Mesenchymal stem cell (in vitro differentiated cells and primary cell): Measurements from ENCODE around the gene ZNF646.

Experiments used
- DNase-seq: peaks from one replicate; pipeline ENCODE4 v3.0.0-alpha.2; 2013
- H2AFZ ChIP-seq: one replicate; pipeline ENCODE4 v1.6.1; 2013; ENCODE audit warnings: low read depth, mild to moderate bottlenecking, control low read depth, inconsistent platforms, low read length, moderate library complexity
- H2AK5ac ChIP-seq: 2 replicates; pipeline ENCODE4 v1.6.1; 2013; ENCODE audit warnings: low read length, moderate library complexity, mild to moderate bottlenecking, inconsistent platforms; ENCODE audit not compliant: severe bottlenecking
- H2BK120ac ChIP-seq: one replicate; pipeline ENCODE4 v1.6.1; 2013; ENCODE audit warnings: low read depth, mild to moderate bottlenecking, inconsistent platforms, low read length, moderate library complexity
- H2BK12ac ChIP-seq, 2 experiments: one replicate each; pipeline ENCODE4 v1.6.1; 2013; ENCODE audit warnings: inconsistent platforms in 2 of 2, low read length in 2 of 2, mild to moderate bottlenecking in 2 of 2, moderate library complexity in 2 of 2, control low read depth in 1 of 2
- H2BK15ac ChIP-seq: one replicate; pipeline ENCODE4 v1.6.1; 2013; ENCODE audit warnings: mild to moderate bottlenecking, low read depth, inconsistent platforms; ENCODE audit not compliant: poor library complexity, severe bottlenecking
- H2BK5ac ChIP-seq: 2 replicates; pipeline ENCODE4 v1.6.1; 2013; ENCODE audit warnings: low read depth, mild to moderate bottlenecking, low read length, control low read depth, inconsistent platforms; ENCODE audit not compliant: poor library complexity, severe bottlenecking
- H3K14ac ChIP-seq, 2 experiments: one replicate each; pipeline ENCODE4 v1.6.1; 2013; ENCODE audit warnings: inconsistent platforms in 2 of 2, low read length in 2 of 2, control low read depth in 1 of 2, mild to moderate bottlenecking in 1 of 2, moderate library complexity in 1 of 2
- H3K18ac ChIP-seq, 2 experiments: one replicate each; pipeline ENCODE4 v1.6.1; 2013; ENCODE audit warnings: inconsistent platforms in 2 of 2, low read length in 2 of 2, control low read depth in 1 of 2, low read depth in 1 of 2, mild to moderate bottlenecking in 1 of 2
- H3K23ac ChIP-seq, 2 experiments: one replicate each; pipeline ENCODE4 v1.6.1; 2013; ENCODE audit warnings: inconsistent platforms in 2 of 2, low read length in 2 of 2, mild to moderate bottlenecking in 2 of 2, moderate library complexity in 2 of 2, control low read depth in 1 of 2
- H3K27ac ChIP-seq: 2 replicates; pipeline ENCODE4 v1.5.1; 2013; ENCODE audit warnings: mild to moderate bottlenecking, moderate library complexity, low read length, control low read depth, inconsistent platforms; ENCODE audit not compliant: poor library complexity, severe bottlenecking
- H3K27me3 ChIP-seq, 2 experiments: 2 replicates each; pipeline versions ENCODE4 v1.6.1 to v1.7.0; 2013; ENCODE audit warnings: low read length in 2 of 2, mild to moderate bottlenecking in 2 of 2, moderate library complexity in 2 of 2, control low read depth in 1 of 2, inconsistent platforms in 1 of 2; ENCODE audit not compliant: control insufficient read depth in 1 of 2, insufficient read depth in 1 of 2
- H3K36me3 ChIP-seq, 2 experiments: 2 replicates each; pipeline versions ENCODE4 v1.6.1 to v1.7.0; 2013; ENCODE audit warnings: low read length in 2 of 2, control low read depth in 1 of 2, inconsistent platforms in 1 of 2, low read depth in 1 of 2, mild to moderate bottlenecking in 1 of 2; ENCODE audit not compliant: insufficient read depth in 2 of 2, control insufficient read depth in 1 of 2
- H3K4ac ChIP-seq, 2 experiments: one replicate each; pipeline ENCODE4 v1.6.1; 2013; ENCODE audit warnings: inconsistent platforms in 2 of 2, low read length in 2 of 2, mild to moderate bottlenecking in 2 of 2, moderate library complexity in 2 of 2, control low read depth in 1 of 2, low read depth in 1 of 2
- H3K4me1 ChIP-seq: 2 replicates; pipeline ENCODE4 v1.6.1; 2013; ENCODE audit warnings: low read depth, low read length, control low read depth; ENCODE audit not compliant: control insufficient read depth, insufficient read depth
- H3K4me2 ChIP-seq: 2 replicates; pipeline ENCODE4 v1.6.1; 2013; ENCODE audit warnings: low read length, mild to moderate bottlenecking, inconsistent platforms; ENCODE audit not compliant: poor library complexity, severe bottlenecking
- H3K4me3 ChIP-seq, 2 experiments: 2 replicates each; pipeline versions ENCODE4 v1.5.1 to v1.7.0; 2013; ENCODE audit warnings: low read length in 2 of 2, mild to moderate bottlenecking in 2 of 2, control low read depth in 1 of 2, low read depth in 1 of 2; ENCODE audit not compliant: insufficient read depth in 1 of 2
- H3K79me1 ChIP-seq: replicated peaks from 2 replicates; pipeline ENCODE4 v1.6.1; 2013; ENCODE audit warnings: mild to moderate bottlenecking, control low read depth, low read length, inconsistent platforms; ENCODE audit not compliant: poor library complexity, severe bottlenecking
- H3K9ac ChIP-seq: 2 replicates; pipeline ENCODE4 v1.7.0; 2013; ENCODE audit warnings: mild to moderate bottlenecking, low read length, moderate library complexity
- H3K9me3 ChIP-seq: 2 replicates; pipeline ENCODE4 v1.7.0; 2013; ENCODE audit warnings: mild to moderate bottlenecking, low read length; ENCODE audit not compliant: control insufficient read depth
- H4K8ac ChIP-seq: one replicate; pipeline ENCODE4 v1.6.1; 2013; ENCODE audit warnings: inconsistent platforms, mild to moderate bottlenecking, low read length, moderate library complexity
- H4K91ac ChIP-seq: one replicate; pipeline ENCODE4 v1.6.1; 2013; ENCODE audit warnings: mild to moderate bottlenecking, low read length, inconsistent platforms
- WGBS: methylation state at CpG from one replicate; pipeline ENCODE4 v1.1.7; 2013; ENCODE audit warnings: mixed read lengths; 5-methylcytosine and 5-hydroxymethylcytosine counted together

ZNF646 gene

DNA sequence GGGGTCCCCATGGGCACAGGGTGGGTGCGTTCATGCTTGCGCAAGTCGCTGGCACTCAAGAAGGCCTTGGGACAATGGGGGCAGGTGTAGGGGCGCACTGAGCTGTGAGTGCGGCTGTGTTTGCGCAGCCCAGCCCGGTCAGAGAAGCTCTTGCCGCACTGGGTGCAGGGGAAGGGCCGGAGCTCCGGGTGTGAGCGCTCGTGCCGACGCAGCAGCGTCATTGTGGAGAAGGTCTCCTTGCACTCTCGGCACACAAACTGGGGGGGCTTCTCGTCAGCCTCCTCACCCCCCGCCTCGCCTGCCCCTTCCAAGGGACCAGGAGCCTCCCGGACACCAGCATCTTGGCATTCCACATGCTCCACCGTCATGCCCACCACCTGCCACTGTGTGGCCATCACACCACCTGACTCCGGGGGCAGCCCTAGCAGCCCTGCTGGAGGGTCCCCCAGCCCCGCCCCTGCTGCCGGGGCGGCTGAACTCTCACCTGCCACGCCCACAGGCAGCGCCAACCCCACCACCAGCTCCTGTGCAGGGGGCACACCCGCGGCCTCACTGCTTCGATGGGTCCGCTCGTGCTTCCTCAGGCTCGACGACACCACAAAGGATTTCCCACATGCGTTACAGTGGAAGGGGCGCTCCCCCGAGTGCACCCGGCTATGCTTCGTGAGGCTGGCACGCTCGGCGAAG lies 13.0 kb upstream of the ZNF646 start:
- H2AFZ ChIP-seq, result no peak overlapping the region
- H3K79me1 ChIP-seq, result peaks cover 33% of the 10 kb centered on the region
- WGBS, result 98% methylated on average over 42 of the region's 42 CpGs
- H2BK15ac ChIP-seq, result no peak overlapping the region
- H3K23ac ChIP-seq, result no peak overlapping the region
- no peak overlapping the region for H2AK5ac ChIP-seq
- H3K36me3 ChIP-seq, result peaks cover 46 to 52% of the 10 kb centered on the region in 2 experiments
- no peak overlapping the region for H3K4me2 ChIP-seq
- no peak overlapping the region for H2BK5ac ChIP-seq
- peak overlapping the region in 1 of 2 experiments; percentile 35 for H3K4me3 ChIP-seq
- no peak overlapping the region for H3K14ac ChIP-seq
- peaks cover 22% of the 10 kb centered on the region for H3K4me1 ChIP-seq
- H2BK120ac ChIP-seq, result no peak overlapping the region
- no peaks in the 10 kb centered on the region for H3K9me3 ChIP-seq
- no peaks in the 10 kb centered on the region for H3K27me3 ChIP-seq
- H3K9ac ChIP-seq, result no peak overlapping the region
- H3K18ac ChIP-seq, result no peak overlapping the region
- no peak overlapping the region for H2BK12ac ChIP-seq
- no peak overlapping the region for H3K4ac ChIP-seq
- no peak overlapping the region for H3K27ac ChIP-seq
- H4K8ac ChIP-seq, result peak overlapping the region; percentile 47
- no peak for DNase-seq
- H4K91ac ChIP-seq, result peak overlapping the region; percentile 67

DNA sequence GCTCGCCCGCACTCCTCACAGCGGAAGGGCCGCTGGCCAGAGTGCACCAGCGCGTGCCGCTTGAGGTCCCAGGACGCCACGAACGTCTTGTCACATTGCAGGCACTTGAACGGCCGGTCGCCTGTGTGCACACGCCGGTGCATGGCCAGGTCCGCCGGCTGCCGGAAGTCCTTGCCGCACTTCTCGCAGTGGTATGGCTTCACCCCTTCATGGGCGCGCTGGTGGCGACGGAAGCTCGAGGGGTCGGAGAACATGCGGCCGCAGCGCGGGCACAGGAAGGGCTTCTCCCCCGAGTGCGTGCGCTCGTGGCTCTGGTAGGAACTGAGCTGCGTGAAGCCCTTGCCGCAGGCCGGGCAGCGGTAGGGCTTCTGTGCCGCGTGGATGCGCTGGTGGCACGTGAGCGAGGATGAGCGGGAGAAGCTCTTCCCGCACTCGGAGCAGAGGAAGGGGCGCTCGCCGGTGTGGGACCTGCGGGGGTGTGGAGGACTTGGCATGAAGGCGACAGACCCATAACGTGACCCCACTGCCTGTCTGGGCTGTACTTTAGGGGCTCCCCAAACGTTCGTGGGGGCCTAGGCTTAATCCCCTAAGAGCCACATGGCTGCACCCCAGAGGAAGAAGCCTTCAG lies 12.3 kb upstream of the ZNF646 start:
- Histone ChIP-seq H3K9me3 (no peaks in the 10 kb centered on the region), H3K27me3 (no peaks in the 10 kb centered on the region), H3K18ac (no peak overlapping the region), H3K79me1 (peaks cover 33% of the 10 kb centered on the region), H3K23ac (no peak overlapping the region), H3K9ac (no peak overlapping the region), H2AK5ac (no peak overlapping the region), H4K8ac (peak overlapping the region; percentile 47), H3K14ac (no peak overlapping the region), H3K36me3 (peaks cover 46 to 52% of the 10 kb centered on the region in 2 experiments), H3K4me1 (peaks cover 22% of the 10 kb centered on the region), H2BK15ac (no peak overlapping the region), H2BK120ac (no peak overlapping the region), H4K91ac (peak overlapping the region; percentile 67), H3K4me2 (no peak overlapping the region), H3K4ac (no peak overlapping the region), H3K4me3 (peak overlapping the region in 1 of 2 experiments; percentile 35), H2AFZ (no peak overlapping the region), H2BK5ac (no peak overlapping the region), H2BK12ac (no peak overlapping the region), H3K27ac (no peak overlapping the region)
- no peak for DNase-seq
- WGBS, result 98% methylated on average over 54 of the region's 54 CpGs

DNA sequence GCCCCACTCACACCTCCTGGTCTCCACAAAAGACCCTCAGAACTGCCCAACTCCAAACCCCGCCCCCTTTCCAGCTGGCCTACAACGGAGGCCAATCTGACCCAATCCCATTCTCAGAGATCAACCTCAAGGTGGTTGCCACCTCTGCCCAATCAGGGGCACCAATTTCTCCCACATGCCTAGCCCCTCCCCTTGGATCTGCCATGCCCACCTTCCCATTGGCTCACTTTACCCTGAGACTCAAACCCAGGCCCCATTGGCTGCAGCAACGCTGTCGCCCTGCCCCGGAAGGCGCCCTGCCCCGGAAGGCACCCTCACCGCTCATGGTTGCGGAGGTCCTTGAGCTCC lies 10.8 kb upstream of the ZNF646 start:
- 86% methylated on average over 9 of the region's 9 CpGs for WGBS
- no peak for DNase-seq

DNA sequence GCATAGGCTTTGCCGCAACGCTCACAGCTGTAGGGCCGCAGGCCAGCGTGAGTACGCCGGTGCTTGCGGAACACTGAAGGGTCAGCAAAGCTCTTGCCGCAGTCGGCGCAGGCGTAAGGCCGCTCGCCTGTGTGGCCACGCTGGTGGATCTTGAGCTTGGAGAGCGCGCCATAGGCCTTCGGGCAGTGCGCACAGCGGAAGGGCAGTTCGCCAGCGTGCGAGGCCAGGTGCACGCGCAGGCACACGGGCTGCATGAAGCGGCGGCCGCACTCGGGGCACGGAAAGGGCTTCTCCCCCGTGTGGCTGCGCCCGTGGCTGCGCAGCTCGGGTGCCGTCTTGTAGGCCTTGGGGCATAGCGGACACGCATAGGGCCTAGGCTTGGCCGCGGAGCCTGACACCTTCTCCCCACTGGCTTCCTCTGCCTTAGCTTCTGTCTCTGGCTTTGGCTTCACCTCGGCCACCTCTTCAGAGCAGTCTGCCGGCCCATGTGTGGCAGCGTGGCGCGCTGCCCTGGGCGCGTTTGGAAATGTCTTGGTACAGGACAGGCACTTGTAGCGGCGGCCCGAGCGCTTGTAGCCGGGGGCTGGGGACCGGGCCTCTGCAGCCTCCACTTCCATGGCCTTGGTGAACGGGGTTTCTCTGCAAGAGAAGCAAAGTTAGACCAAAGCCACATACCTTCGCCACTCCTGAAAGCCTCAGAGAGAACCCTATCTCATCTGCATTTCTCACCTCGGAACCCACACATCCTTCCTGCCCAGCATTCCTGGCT lies 10.2 kb upstream of the ZNF646 start:
- Histone ChIP-seq H3K14ac (peak overlapping the region in 1 of 2 experiments; percentile 12), H2AK5ac (peak overlapping the region; percentile 66), H3K36me3 (peaks cover 37 to 40% of the 10 kb centered on the region in 2 experiments), H3K9me3 (no peaks in the 10 kb centered on the region), H3K79me1 (peaks cover 39% of the 10 kb centered on the region), H3K4me3 (peak overlapping the region in 1 of 2 experiments; percentile 29), H3K4ac (peak overlapping the region; percentile 27 to 78), H3K27me3 (no peaks in the 10 kb centered on the region), H3K4me2 (no peak overlapping the region), H3K23ac (no peak overlapping the region), H2AFZ (no peak overlapping the region), H3K4me1 (peaks cover 26% of the 10 kb centered on the region), H3K18ac (peak overlapping the region in 1 of 2 experiments; percentile 16), H2BK15ac (peak overlapping the region; percentile 17), H3K9ac (peak overlapping the region; percentile 77), H2BK120ac (no peak overlapping the region), H2BK12ac (peak overlapping the region; percentile 40 to 61), H3K27ac (peak overlapping the region; percentile 90), H4K8ac (peak overlapping the region; percentile 20), H2BK5ac (no peak overlapping the region), H4K91ac (peak overlapping the region; percentile 52)
- no peak for DNase-seq
- WGBS, result 98% methylated on average over 56 of the region's 56 CpGs

More for the DNA sequence above, 10.8 kb upstream of the ZNF646 start:
- peaks cover 37 to 40% of the 10 kb centered on the region in 2 experiments for H3K36me3 ChIP-seq
- no peak overlapping the region for H3K18ac ChIP-seq
- H2BK15ac ChIP-seq, result no peak overlapping the region
- no peak overlapping the region for H2AFZ ChIP-seq
- no peak overlapping the region for H3K4me3 ChIP-seq
- no peaks in the 10 kb centered on the region for H3K9me3 ChIP-seq
- H3K4me2 ChIP-seq, result no peak overlapping the region
- no peak overlapping the region for H3K27ac ChIP-seq
- H2BK120ac ChIP-seq, result no peak overlapping the region
- H3K4ac ChIP-seq, result no peak overlapping the region
- peaks cover 25% of the 10 kb centered on the region for H3K4me1 ChIP-seq
- no peaks in the 10 kb centered on the region for H3K27me3 ChIP-seq
- H2BK5ac ChIP-seq, result no peak overlapping the region
- peak overlapping the region; percentile 52 for H4K91ac ChIP-seq
- peak overlapping the region in 1 of 2 experiments; percentile 61 for H2BK12ac ChIP-seq
- no peak overlapping the region for H3K9ac ChIP-seq
- H3K79me1 ChIP-seq, result peaks cover 39% of the 10 kb centered on the region
- H3K14ac ChIP-seq, result no peak overlapping the region
- peak overlapping the region; percentile 28 for H4K8ac ChIP-seq
- no peak overlapping the region for H3K23ac ChIP-seq
- no peak overlapping the region for H2AK5ac ChIP-seq
